ENCODE results near the gene RELL2. TPM values are rescaled to one million over a fixed set of nuclear protein-coding genes. Genes with fewer than 3 reads are reported as not detected.

The RELL2 gene
- total RNA-seq, 2 donors from 2014 or later: 2.1 to 6.7 TPM

GRCh38 chr5:141665995-141666940 is 29.5 kb downstream of the RELL2 start:
- no peaks in the 10 kb centered on the region for H3K27me3 ChIP-seq
- no peak overlapping the region for H3K9ac ChIP-seq (ENCODE audit: low read depth in 2 of 2, low read length in 2 of 2)
- H3K4me3 ChIP-seq: no peak overlapping the region
- H3K9me3 ChIP-seq: no peaks in the 10 kb centered on the region
- H3K36me3 ChIP-seq: no peaks in the 10 kb centered on the region
- intact Hi-C loops (cut with DNase I): loop anchor here (10.0 kb wide), 1 partner anchor 479 kb away; no protein-coding TSS in a partner anchor
- no peak for TF ChIP-seq CTCF (IDR thresholded peaks at IDR 0.05)
- DNase-seq: no peak
- H3K4me1 ChIP-seq: no peaks in the 10 kb centered on the region
- H3K27ac ChIP-seq: no peak overlapping the region

- H3K27me3 ChIP-seq: no peaks in the 10 kb centered on the region
- intact Hi-C loops (cut with DNase I): loop anchor here (10.0 kb wide), 1 partner anchor 476 kb away; no protein-coding TSS in a partner anchor
- H3K9me3 ChIP-seq: no peaks in the 10 kb centered on the region
- no peak for TF ChIP-seq CTCF (IDR thresholded peaks at IDR 0.05)
- H3K4me3 ChIP-seq: no peak overlapping the region
- no peaks in the 10 kb centered on the region for H3K36me3 ChIP-seq
- no peak overlapping the region for H3K27ac ChIP-seq
- no peak overlapping the region for H3K9ac ChIP-seq (ENCODE audit: low read depth in 2 of 2, low read length in 2 of 2)
- no peaks in the 10 kb centered on the region for H3K4me1 ChIP-seq
- no peak for DNase-seq
These were observed 31.9 kb downstream of the RELL2 start for GRCh38 chr5:141668601-141669265.

- intact Hi-C loops (cut with DNase I): loop anchor here (10.0 kb wide), 1 partner anchor 475 kb away; no protein-coding TSS in a partner anchor
- no peak overlapping the region for H3K4me3 ChIP-seq
- no peak overlapping the region for H3K9ac ChIP-seq (ENCODE audit: low read depth in 2 of 2, low read length in 2 of 2)
- no peaks in the 10 kb centered on the region for H3K36me3 ChIP-seq
- DNase-seq: no peak
- H3K27ac ChIP-seq: no peak overlapping the region
- no peaks in the 10 kb centered on the region for H3K4me1 ChIP-seq
- H3K9me3 ChIP-seq: no peaks in the 10 kb centered on the region
- no peak for TF ChIP-seq CTCF (IDR thresholded peaks at IDR 0.05)
- H3K27me3 ChIP-seq: no peaks in the 10 kb centered on the region
These were observed 32.7 kb downstream of the RELL2 start for GRCh38 chr5:141669520-141669919.

GRCh38 chr5:141672071-141672840 is 35.5 kb downstream of the RELL2 start:
- Histone ChIP-seq H3K36me3 (no peaks in the 10 kb centered on the region), H3K4me1 (no peaks in the 10 kb centered on the region), H3K9ac (ENCODE audit: low read depth in 2 of 2, low read length in 2 of 2) (no peak overlapping the region), H3K27me3 (no peaks in the 10 kb centered on the region), H3K27ac (no peak overlapping the region), H3K9me3 (no peaks in the 10 kb centered on the region), H3K4me3 (no peak overlapping the region)
- intact Hi-C loops (cut with DNase I): no loop called here
- DNase-seq: no peak
- no peak for TF ChIP-seq CTCF (IDR thresholded peaks at IDR 0.05)
